ENCODE measurements around the gene SNAP47. TPM values are rescaled to one million over a fixed set of nuclear protein-coding genes. Genes with fewer than 3 reads are reported as not detected.

Gene SNAP47
- total and polyA plus RNA-seq, 2 donors (not counting 3 experiments of a cell fraction or from before 2014, with no cell fraction given), result 24.0 to 32.7 TPM

DNA sequence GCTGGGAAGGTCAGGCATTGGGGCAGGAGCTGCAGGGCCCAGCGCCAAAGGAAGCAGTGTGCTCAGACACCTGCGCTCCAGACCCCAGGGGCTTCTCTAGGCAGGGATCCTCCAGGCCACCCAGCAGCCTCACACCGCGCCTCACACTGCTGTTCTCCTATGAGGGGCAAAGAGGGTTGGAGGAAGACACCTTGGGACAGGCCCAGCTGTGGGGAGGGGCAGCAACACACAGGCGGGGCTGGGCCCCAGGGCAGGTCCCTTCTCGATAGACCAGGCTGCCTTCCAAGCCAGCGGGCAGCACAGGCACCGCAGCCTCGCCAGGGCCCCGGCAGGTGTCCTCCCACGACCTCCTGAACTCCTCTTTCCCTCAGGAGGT is 59.6 kb downstream of the SNAP47 start:
- Histone ChIP-seq H3K9me3 (replicated peaks; ENCODE audit: control insufficient read depth, insufficient read depth, low read length) (no peaks in the 10 kb centered on the region), H3K27ac (ENCODE audit: insufficient read depth, low read depth, low read length) (no peak overlapping the region), H4K20me1 (replicated peaks; ENCODE audit: control insufficient read depth, extremely low read depth, insufficient read depth, low read length) (no peaks in the 10 kb centered on the region), H3K4me2 (ENCODE audit: insufficient read depth, low read length) (no peak overlapping the region), H3K9me1 (replicated peaks; ENCODE audit: control insufficient read depth, extremely low read depth, insufficient read depth, low read length) (no peaks in the 10 kb centered on the region), H3K4me3 (replicated peaks in 1 of 3; ENCODE audit: insufficient read depth in 1 of 3, low read depth in 1 of 3, low read length in 3 of 3) (no peak overlapping the region), H3K36me3 (ENCODE audit: control insufficient read depth in 2 of 2, extremely low read depth in 1 of 2, insufficient read depth in 2 of 2, low read length in 2 of 2) (no peaks in the 10 kb centered on the region), H3K79me2 (ENCODE audit: control insufficient read depth, insufficient read depth, low read length) (no peaks in the 10 kb centered on the region), H3K9ac (replicated peaks; ENCODE audit: extremely low read depth, insufficient read depth, low read length) (no peak overlapping the region), H3K4me1 (ENCODE audit: control insufficient read depth, extremely low read depth, insufficient read depth, low read length) (no peaks in the 10 kb centered on the region), H3K27me3 (ENCODE audit: control insufficient read depth in 2 of 2, insufficient read depth in 2 of 2, low read length in 2 of 2) (no peaks in the 10 kb centered on the region), H2AFZ (ENCODE audit: low read depth, low read length) (no peak overlapping the region)
- intact Hi-C loops (cut with micrococcal nuclease) (no loop called here), dilution Hi-C loops (cut with MboI; ENCODE audit: extremely low pct_ligation_motif_present, low sequenced_read_pairs) (no loop called here)
- POLR2A ChIA-PET, result no interaction called here
- TF ChIP-seq CTCF (IDR thresholded peaks at IDR 0.05; ENCODE audit: extremely low read depth in 1 of 2, insufficient read depth in 1 of 2, low read depth in 1 of 2, low read length in 2 of 2) (no peak), POLR2A (IDR thresholded peaks at IDR 0.05; ENCODE audit: low read depth, low read length) (no peak), JUN (IDR thresholded peaks at IDR 0.05; ENCODE audit: borderline replicate concordance, insufficient read depth, insufficient read length, low read depth) (no peak), EZH2 (IDR thresholded peaks at IDR 0.05; ENCODE audit: borderline replicate concordance, low read depth, low read length, severe bottlenecking) (no peak), FOS (IDR thresholded peaks at IDR 0.05; ENCODE audit: borderline replicate concordance, insufficient read depth, low read length) (no peak), POLR2AphosphoS5 (IDR thresholded peaks at IDR 0.05; ENCODE audit: insufficient read depth, low read depth, low read length) (no peak), MYC (IDR thresholded peaks at IDR 0.05; ENCODE audit: low read depth, low read length) (no peak), GATA2 (IDR thresholded peaks at IDR 0.05; ENCODE audit: insufficient read depth, insufficient read length, low read depth, low read length) (no peak)
- TF ChIP-seq, protein P1, sequence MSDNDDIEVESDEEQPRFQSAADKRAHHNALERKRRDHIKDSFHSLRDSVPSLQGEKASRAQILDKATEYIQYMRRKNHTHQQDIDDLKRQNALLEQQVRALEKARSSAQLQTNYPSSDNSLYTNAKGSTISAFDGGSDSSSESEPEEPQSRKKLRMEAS (IDR thresholded peaks at IDR 0.05; ENCODE audit: insufficient read depth, insufficient read length), result no peak
- no TSS peak for BruUV-seq (replicated peaks)
- CTCF ChIA-PET, result interaction anchor here (0.9 to 1.1 kb wide), 2 partner anchors 17 to 159 kb away, joined by 3 to 4 read pairs; no protein-coding TSS in a partner anchor
- FAIRE-seq, result no peak
- no peak for DNase-seq (ENCODE audit: low read depth, low spot score)

Data from endothelial cell of umbilical vein (primary cell).